GM06990 (cell line): ENCODE results near the gene INPP5A.

Source experiments
- DNase-seq: peaks from one replicate; pipeline ENCODE4 v3.0.0-alpha.2; 2011; ENCODE audit not compliant: insufficient read length; ENCODE audit errors: extremely low read depth
- H3K27me3 ChIP-seq: replicated peaks from 2 replicates; pipeline ENCODE4 v1.6.0; 2011; ENCODE audit warnings: low read length; ENCODE audit not compliant: control insufficient read depth, insufficient read depth
- H3K36me3 ChIP-seq: 2 replicates; pipeline ENCODE4 v1.5.1; 2011; ENCODE audit warnings: low read length; ENCODE audit not compliant: control insufficient read depth, insufficient read depth
- H3K4me3 ChIP-seq: replicated peaks from 2 replicates; pipeline ENCODE4 v1.5.1; 2011; ENCODE audit warnings: low read depth, mild to moderate bottlenecking, control low read depth, low read length
- TF ChIP-seq, protein P1 (sequence below): IDR thresholded peaks from 2 replicates; pipeline ENCODE4 v1.5.1; 2011; ENCODE audit warnings: low read length, control low read depth, mild to moderate bottlenecking, inconsistent platforms; ENCODE audit not compliant: insufficient read depth, poor library complexity, severe bottlenecking

The INPP5A gene

DNA sequence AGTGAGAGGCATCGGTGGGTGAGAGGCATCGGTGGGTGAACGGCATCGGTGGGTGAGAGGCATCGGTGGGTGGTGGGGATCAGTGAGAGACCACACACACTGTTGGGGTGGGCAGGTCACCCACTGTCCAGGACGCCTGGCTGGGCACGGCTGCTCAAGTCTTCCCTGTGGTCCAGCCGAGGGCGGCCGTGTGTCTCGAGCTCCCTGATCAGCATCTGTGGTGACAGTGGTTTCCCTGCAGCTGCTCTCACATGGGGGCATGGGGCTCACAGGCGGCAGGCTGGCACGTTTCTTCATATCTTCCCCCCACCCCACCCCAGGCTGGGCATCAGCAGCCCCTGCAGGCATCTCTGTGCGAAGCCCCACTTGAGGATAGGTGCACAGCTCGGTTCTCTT, 170.2 kb downstream of the INPP5A start:
- TF ChIP-seq, protein P1, sequence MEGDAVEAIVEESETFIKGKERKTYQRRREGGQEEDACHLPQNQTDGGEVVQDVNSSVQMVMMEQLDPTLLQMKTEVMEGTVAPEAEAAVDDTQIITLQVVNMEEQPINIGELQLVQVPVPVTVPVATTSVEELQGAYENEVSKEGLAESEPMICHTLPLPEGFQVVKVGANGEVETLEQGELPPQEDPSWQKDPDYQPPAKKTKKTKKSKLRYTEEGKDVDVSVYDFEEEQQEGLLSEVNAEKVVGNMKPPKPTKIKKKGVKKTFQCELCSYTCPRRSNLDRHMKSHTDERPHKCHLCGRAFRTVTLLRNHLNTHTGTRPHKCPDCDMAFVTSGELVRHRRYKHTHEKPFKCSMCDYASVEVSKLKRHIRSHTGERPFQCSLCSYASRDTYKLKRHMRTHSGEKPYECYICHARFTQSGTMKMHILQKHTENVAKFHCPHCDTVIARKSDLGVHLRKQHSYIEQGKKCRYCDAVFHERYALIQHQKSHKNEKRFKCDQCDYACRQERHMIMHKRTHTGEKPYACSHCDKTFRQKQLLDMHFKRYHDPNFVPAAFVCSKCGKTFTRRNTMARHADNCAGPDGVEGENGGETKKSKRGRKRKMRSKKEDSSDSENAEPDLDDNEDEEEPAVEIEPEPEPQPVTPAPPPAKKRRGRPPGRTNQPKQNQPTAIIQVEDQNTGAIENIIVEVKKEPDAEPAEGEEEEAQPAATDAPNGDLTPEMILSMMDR, result no peak
- DNase-seq, result no peak
- Histone ChIP-seq H3K4me3 (no peak overlapping the region), H3K27me3 (no peaks in the 10 kb centered on the region), H3K36me3 (no peaks in the 10 kb centered on the region)

DNA sequence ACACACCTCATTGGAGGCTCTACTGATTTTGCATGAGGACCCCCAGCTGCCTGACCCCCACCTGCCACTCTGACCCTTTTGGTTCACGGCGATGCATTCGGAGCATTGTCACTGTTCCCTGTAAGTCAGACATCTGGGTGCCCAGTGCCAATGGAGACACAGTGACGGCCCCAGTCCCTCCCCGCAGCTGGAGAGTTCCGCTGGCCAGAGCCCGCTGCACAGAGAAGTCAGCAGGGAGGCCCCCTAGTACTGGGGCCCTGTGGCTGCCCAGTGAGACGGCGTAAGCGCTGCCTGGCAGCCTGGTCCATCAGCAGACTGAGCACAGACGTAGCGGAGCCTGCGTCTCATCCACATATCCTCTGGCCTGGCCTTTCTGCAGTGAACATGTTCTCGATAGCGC, 170.9 kb downstream of the INPP5A start:
- H3K36me3 ChIP-seq, result peaks cover 2% of the 10 kb centered on the region
- TF ChIP-seq, protein P1, result no peak
- H3K4me3 ChIP-seq, result no peak overlapping the region
- no peaks in the 10 kb centered on the region for H3K27me3 ChIP-seq
- DNase-seq, result no peak

DNA sequence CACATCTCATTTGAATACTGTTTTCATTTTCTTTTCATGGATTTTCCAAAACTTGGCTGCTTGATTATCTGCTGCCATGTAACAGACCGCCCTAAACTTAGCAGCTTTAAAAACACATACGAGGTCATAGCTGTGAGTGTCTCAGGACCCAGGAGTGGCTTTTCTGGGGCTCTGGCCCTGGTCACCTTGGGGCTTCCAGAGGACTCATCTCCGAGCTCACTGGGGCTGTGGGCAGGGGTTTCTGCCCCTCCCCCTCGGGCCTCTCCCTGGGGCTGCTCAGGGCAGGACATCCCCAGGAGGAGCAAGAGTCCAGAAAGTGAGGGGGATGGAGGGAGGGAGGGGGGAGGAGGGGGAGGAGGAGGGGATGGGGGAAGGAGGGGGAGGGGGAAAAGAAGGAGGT, 171.3 kb downstream of the INPP5A start:
- DNase-seq, result no peak
- Histone ChIP-seq H3K27me3 (no peaks in the 10 kb centered on the region), H3K36me3 (peaks cover 2% of the 10 kb centered on the region), H3K4me3 (no peak overlapping the region)
- TF ChIP-seq, protein P1, result no peak

DNA sequence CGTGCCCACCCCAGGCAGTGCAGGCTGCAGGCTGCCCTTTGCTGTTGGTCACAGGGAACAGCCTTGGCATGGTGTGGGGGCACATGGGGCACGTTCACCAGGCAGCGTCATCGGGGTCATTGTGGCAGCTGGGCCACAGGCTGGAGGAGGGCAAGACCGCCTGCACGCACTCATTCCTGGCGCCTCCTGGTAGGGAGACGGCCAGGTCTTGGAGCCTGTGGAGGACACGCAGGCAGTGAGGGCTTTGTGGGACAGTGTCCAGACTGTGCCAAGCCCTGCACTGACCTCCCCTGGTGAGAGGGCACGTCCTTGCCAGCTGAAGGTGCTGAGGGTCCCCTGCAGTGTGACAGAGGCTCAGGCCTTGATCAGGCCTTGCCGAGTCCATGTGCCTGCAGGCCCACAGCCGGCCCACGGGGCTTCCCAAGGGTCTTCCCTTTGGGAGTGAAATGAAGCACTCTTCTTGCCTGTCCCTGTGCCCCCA, 171.9 kb downstream of the INPP5A start:
- H3K36me3 ChIP-seq, result peaks cover 2% of the 10 kb centered on the region
- TF ChIP-seq, protein P1, result no peak
- no peak overlapping the region for H3K4me3 ChIP-seq
- no peaks in the 10 kb centered on the region for H3K27me3 ChIP-seq
- DNase-seq, result no peak

DNA sequence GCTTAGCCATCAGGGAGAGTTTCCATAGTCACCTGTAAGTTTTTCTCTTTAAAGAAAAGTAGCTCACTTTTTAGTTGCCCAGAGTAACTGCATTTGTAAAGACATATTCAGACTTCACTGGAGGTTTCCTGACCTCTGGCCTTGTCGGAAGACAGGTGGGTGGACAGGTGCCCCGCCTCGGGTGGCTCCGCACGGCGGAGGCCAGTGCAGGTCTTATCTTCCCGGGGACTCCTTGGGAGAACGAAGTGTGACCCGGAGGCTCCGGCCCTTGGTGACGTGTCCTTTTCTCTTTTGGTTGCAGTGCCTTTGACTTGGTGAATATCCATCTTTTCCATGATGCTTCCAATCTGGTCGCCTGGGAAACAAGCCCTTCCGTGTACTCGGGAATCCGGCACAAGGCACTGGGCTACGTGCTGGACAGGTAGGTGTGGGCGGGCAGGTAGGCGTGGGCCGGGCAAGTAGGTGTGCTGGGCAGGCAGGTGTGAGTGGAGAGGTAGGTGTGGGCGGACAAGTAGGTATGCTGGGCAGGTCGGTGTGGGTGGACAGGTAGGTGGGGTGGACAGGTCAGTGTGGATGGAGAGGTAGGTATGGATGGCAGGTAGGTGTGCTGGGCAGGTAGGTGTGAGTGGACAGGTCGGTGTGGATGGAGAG, 172.6 kb downstream of the INPP5A start:
- TF ChIP-seq, protein P1, result no peak
- no peak for DNase-seq
- H3K27me3 ChIP-seq, result no peaks in the 10 kb centered on the region
- peaks cover 2% of the 10 kb centered on the region for H3K36me3 ChIP-seq
- H3K4me3 ChIP-seq, result no peak overlapping the region
